C4-2B (cell line): ENCODE data around the gene HSD17B13.
A peak's percentile ranks its signal among the peaks of the same experiment; 100 is the strongest.
"Not testable (repeated sequence)": the region's sequence is repeated elsewhere in the genome, so short reads cannot be mapped to it uniquely, and the experiment has no call there.

Experiments used
- H3K27ac ChIP-seq: fragments of 450-650 bp; 2 replicates; pipeline ENCODE4 v1.5.1; 2017
- CTCF ChIP-seq: fragments of 450-650 bp; conservative IDR thresholded peaks from 2 replicates; pipeline ENCODE4 v1.5.1; 2017; ENCODE audit warnings: mild to moderate bottlenecking
- ZFX ChIP-seq: fragments of 450-650 bp; IDR thresholded peaks from 2 replicates; pipeline ENCODE4 v1.6.1; 2017

The HSD17B13 gene

GRCh38 chr4:87356832-87357526 is 34.3 kb upstream of the HSD17B13 start:
- no peak overlapping the region for H3K27ac ChIP-seq
- TF ChIP-seq CTCF (no peak), ZFX (no peak)

GRCh38 chr4:87354168-87355102 is 31.8 kb upstream of the HSD17B13 start:
- TF ChIP-seq ZFX, result no peak
- TF ChIP-seq CTCF, result no peak
- H3K27ac ChIP-seq, result no peak overlapping the region

GRCh38 chr4:87353592-87353991 is 30.9 kb upstream of the HSD17B13 start:
- no peak for TF ChIP-seq ZFX
- peak; percentile 81 for TF ChIP-seq CTCF
- no peak overlapping the region for H3K27ac ChIP-seq

- no peak overlapping the region for H3K27ac ChIP-seq
- TF ChIP-seq CTCF, result no peak
- TF ChIP-seq ZFX, result no peak
Measured at GRCh38 chr4:87345139-87345538, 22.5 kb upstream of the HSD17B13 start.

- TF ChIP-seq ZFX (no peak), CTCF (no peak)
Measured at GRCh38 chr4:87342872-87343271, 20.2 kb upstream of the HSD17B13 start.

GRCh38 chr4:87341954-87342635 is 19.4 kb upstream of the HSD17B13 start:
- not testable (repeated sequence) for H3K27ac ChIP-seq

More at GRCh38 chr4:87342872-87343271, 20.2 kb upstream of the HSD17B13 start:
- no peak overlapping the region for H3K27ac ChIP-seq

- no peak for TF ChIP-seq ZFX
- no peak for TF ChIP-seq CTCF
- no peak overlapping the region for H3K27ac ChIP-seq
Measured at GRCh38 chr4:87339440-87339839, 16.8 kb upstream of the HSD17B13 start.
